Breast epithelium (tissue), 3 donors: ENCODE measurements around the gene RASSF10.

ENCODE experiments used
- POLR2A ChIP-seq: fragments of 450-650 bp; IDR thresholded peaks from one replicate; pipeline ENCODE4 v1.6.1; 2016; ENCODE audit warnings: antibody characterized with exemption, mild to moderate bottlenecking, moderate library complexity
- POLR2AphosphoS5 ChIP-seq, 3 donors: sonication (generic); formaldehyde crosslinking; IDR thresholded peaks; one replicate each; pipeline ENCODE4 v1.6.1; 2017; ENCODE audit warnings: antibody characterized with exemption in 3 of 3
- TF ChIP-seq, protein P1 (sequence below), 3 donors: fragments of 450-650 bp; IDR thresholded peaks; one replicate each; pipeline ENCODE4 v1.5.1; 2016 to 2017; ENCODE audit warnings: antibody characterized with exemption in 3 of 3, mild to moderate bottlenecking in 3 of 3, moderate library complexity in 3 of 3

- TF ChIP-seq POLR2AphosphoS5 (IDR thresholded peaks at IDR 0.05) (no peak), POLR2A (no peak)
- TF ChIP-seq, protein P1, sequence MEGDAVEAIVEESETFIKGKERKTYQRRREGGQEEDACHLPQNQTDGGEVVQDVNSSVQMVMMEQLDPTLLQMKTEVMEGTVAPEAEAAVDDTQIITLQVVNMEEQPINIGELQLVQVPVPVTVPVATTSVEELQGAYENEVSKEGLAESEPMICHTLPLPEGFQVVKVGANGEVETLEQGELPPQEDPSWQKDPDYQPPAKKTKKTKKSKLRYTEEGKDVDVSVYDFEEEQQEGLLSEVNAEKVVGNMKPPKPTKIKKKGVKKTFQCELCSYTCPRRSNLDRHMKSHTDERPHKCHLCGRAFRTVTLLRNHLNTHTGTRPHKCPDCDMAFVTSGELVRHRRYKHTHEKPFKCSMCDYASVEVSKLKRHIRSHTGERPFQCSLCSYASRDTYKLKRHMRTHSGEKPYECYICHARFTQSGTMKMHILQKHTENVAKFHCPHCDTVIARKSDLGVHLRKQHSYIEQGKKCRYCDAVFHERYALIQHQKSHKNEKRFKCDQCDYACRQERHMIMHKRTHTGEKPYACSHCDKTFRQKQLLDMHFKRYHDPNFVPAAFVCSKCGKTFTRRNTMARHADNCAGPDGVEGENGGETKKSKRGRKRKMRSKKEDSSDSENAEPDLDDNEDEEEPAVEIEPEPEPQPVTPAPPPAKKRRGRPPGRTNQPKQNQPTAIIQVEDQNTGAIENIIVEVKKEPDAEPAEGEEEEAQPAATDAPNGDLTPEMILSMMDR (IDR thresholded peaks at IDR 0.05): no peak
Observed at GRCh38 chr11:13047884-13048283, 38.8 kb downstream of the RASSF10 start.
